HCT116 (cell line): Measurements from ENCODE around the gene EXD3. TPM values are rescaled to one million over a fixed set of nuclear protein-coding genes. Genes with fewer than 3 reads are reported as not detected.

Source experiments
- ATAC-seq: fragments of 200-7000 bp; cut with Tn5 transposase; 2 replicates; pipeline ENCODE4 v1.9.1; 2020; ENCODE audit warnings: mild to moderate bottlenecking, moderate library complexity
- BruUV-seq: library from RNA; stranded (reverse); fragments of 400-500 nt; replicated peaks from 2 replicates; lab custom pipeline; 2021; lab: Mats Ljungman, UMichigan
- CTCF ChIA-PET: fragments of 300-600 bp; sonication (Branson Sonifier 250); formaldehyde crosslinking; loops from one replicate; lab custom pipeline; 2021; ENCODE audit warnings: antibody characterized with exemption; lab: Charles Lee
- POLR2A ChIA-PET: fragments of 300-600, 350-600 bp; sonication (Branson Sonifier 250); formaldehyde crosslinking; loops from one replicate; lab custom pipeline; 2021; ENCODE audit warnings: antibody characterized with exemption; lab: Charles Lee
- RAD21 ChIA-PET, 2 experiments: fragments of 300-600 bp; sonication (Branson Sonifier 250); formaldehyde crosslinking; loops; one replicate each; lab custom pipeline; 2023; ENCODE audit warnings: low total read pairs in 2 of 2; ENCODE audit not compliant: uncharacterized antibody in 2 of 2, unreplicated experiment in 2 of 2, low non-redundant PET in 1 of 2; lab: Charles Lee
- DNase-seq: peaks from one replicate; pipeline ENCODE4 v3.0.0-alpha.2; 2010; ENCODE audit warnings: low read depth, low spot score
- H2AFZ ChIP-seq: fragments of 200-600 bp; shearing (Covaris generic), sonication (generic); 2 replicates; pipeline ENCODE4 v1.6.1; 2017; ENCODE audit warnings: low read depth, mixed run types, mixed read lengths, antibody characterized with exemption, low read length; ENCODE audit not compliant: poor library complexity, severe bottlenecking
- H3K27ac ChIP-seq: 2 replicates; pipeline ENCODE4 v1.5.1; 2012; ENCODE audit warnings: low read depth, low read length
- H3K27me3 ChIP-seq: fragments of 200-600 bp; sonication (generic); 2 replicates; pipeline ENCODE4 v1.6.1; 2016; ENCODE audit warnings: mixed run types, low read length, mixed read lengths; ENCODE audit not compliant: insufficient read depth
- H3K36me3 ChIP-seq, 2 experiments: fragments of 200-500 bp in 1 of 2; fragments of 200-600 bp in 1 of 2; sonication (Bioruptor generic) in 1 of 2; sonication (generic) in 1 of 2; 2 replicates each; pipeline versions ENCODE4 v1.5.1 to v1.6.1; 2014 to 2016; ENCODE audit warnings: low read length in 2 of 2, inconsistent platforms in 1 of 2, mixed read lengths in 1 of 2, mixed run types in 1 of 2; ENCODE audit not compliant: insufficient read depth in 2 of 2, control insufficient read depth in 1 of 2
- H3K4me1 ChIP-seq, 2 experiments: fragments of 200-600 bp in 1 of 2; sonication (generic) in 1 of 2; 2 replicates each; pipeline versions ENCODE4 v1.5.1 to v1.6.1; 2012 to 2017; ENCODE audit warnings: low read length in 2 of 2, inconsistent platforms in 1 of 2, mild to moderate bottlenecking in 1 of 2, mixed read lengths in 1 of 2, mixed run types in 1 of 2, moderate library complexity in 1 of 2; ENCODE audit not compliant: insufficient read depth in 2 of 2, control insufficient read depth in 1 of 2
- H3K4me2 ChIP-seq: fragments of 200-600 bp; sonication (generic); 2 replicates; pipeline ENCODE4 v1.6.1; 2017; ENCODE audit warnings: mixed run types, low read length, mixed read lengths
- H3K4me3 ChIP-seq, 2 experiments: fragments of 200-600 bp in 1 of 2; sonication (generic) in 1 of 2; replicated peaks in 1 of 2; 2 replicates each; pipeline ENCODE4 v1.5.1; 2011 to 2016; ENCODE audit warnings: low read length in 2 of 2, control low read depth in 1 of 2, low read depth in 1 of 2, mild to moderate bottlenecking in 1 of 2, mixed read lengths in 1 of 2, mixed run types in 1 of 2
- H3K79me2 ChIP-seq: fragments of 200-600 bp; sonication (generic); 2 replicates; pipeline ENCODE4 v1.6.1; 2017; ENCODE audit warnings: mild to moderate bottlenecking, mixed run types, low read length, moderate library complexity, mixed read lengths; ENCODE audit not compliant: insufficient read depth
- H3K9ac ChIP-seq: fragments of 200-600 bp; sonication (generic); 2 replicates; pipeline ENCODE4 v1.6.1; 2016; ENCODE audit warnings: low read length, mixed read lengths
- H3K9me2 ChIP-seq: fragments of 200-600 bp; sonication (generic), shearing (Covaris generic); 2 replicates; pipeline ENCODE4 v1.6.1; 2017; ENCODE audit warnings: mixed run types, mild to moderate bottlenecking, moderate library complexity; ENCODE audit not compliant: insufficient read depth
- H3K9me3 ChIP-seq, 2 experiments: fragments of 200-500 bp in 1 of 2; fragments of 200-600 bp in 1 of 2; sonication (Bioruptor generic) in 1 of 2; sonication (generic) in 1 of 2; 2 replicates each; pipeline ENCODE4 v1.6.1; 2014 to 2017; ENCODE audit warnings: low read length in 2 of 2, mixed read lengths in 2 of 2, inconsistent platforms in 1 of 2, low read depth in 1 of 2, mild to moderate bottlenecking in 1 of 2, mixed run types in 1 of 2, moderate library complexity in 1 of 2; ENCODE audit not compliant: control insufficient read depth in 1 of 2, insufficient read depth in 1 of 2
- H4K20me1 ChIP-seq: fragments of 200-600 bp; sonication (generic), shearing (Covaris generic); 2 replicates; pipeline ENCODE4 v1.6.1; 2017; ENCODE audit warnings: mixed run types, mild to moderate bottlenecking, moderate library complexity; ENCODE audit not compliant: insufficient read depth
- ATF3 ChIP-seq: IDR thresholded peaks from 2 replicates; pipeline ENCODE4 v1.6.1; 2012
- CBX3 ChIP-seq: IDR thresholded peaks from 2 replicates; pipeline ENCODE4 v1.6.1; 2012; ENCODE audit warnings: low read depth
- CEBPB ChIP-seq: IDR thresholded peaks from 2 replicates; pipeline ENCODE4 v1.6.1; 2012; ENCODE audit warnings: low read depth
- ELF1 ChIP-seq: IDR thresholded peaks from 2 replicates; pipeline ENCODE4 v1.6.1; 2012; ENCODE audit warnings: low read depth, borderline replicate concordance
- EZH2 ChIP-seq: fragments of 200-600 bp; sonication (generic); IDR thresholded peaks from 2 replicates; pipeline ENCODE4 v1.6.1; 2017; ENCODE audit warnings: antibody characterized with exemption, mixed run types
- EZH2phosphoT487 ChIP-seq: fragments of 200-600 bp; IDR thresholded peaks from 2 replicates; pipeline ENCODE4 v1.6.1; 2018; ENCODE audit warnings: antibody characterized with exemption, borderline replicate concordance
- FOSL1 ChIP-seq: IDR thresholded peaks from 2 replicates; pipeline ENCODE4 v1.6.1; 2012; ENCODE audit warnings: low read depth
- JUND ChIP-seq: IDR thresholded peaks from 2 replicates; pipeline ENCODE4 v1.6.1; 2012
- POLR2A ChIP-seq: IDR thresholded peaks from 2 replicates; pipeline ENCODE4 v1.7.0; 2011; ENCODE audit warnings: borderline replicate concordance; ENCODE audit not compliant: insufficient read depth, insufficient read length; ENCODE audit errors: extremely low read depth
- POLR2AphosphoS5 ChIP-seq: IDR thresholded peaks from 2 replicates; pipeline ENCODE4 v1.6.1; 2011; ENCODE audit warnings: mild to moderate bottlenecking, low read depth, low read length, moderate library complexity
- RAD21 ChIP-seq: IDR thresholded peaks from 2 replicates; pipeline ENCODE4 v1.6.1; 2012; ENCODE audit warnings: low read depth, mild to moderate bottlenecking
- SIN3A ChIP-seq: IDR thresholded peaks from 2 replicates; pipeline ENCODE4 v1.6.1; 2012; ENCODE audit warnings: low read depth
- SP1 ChIP-seq: IDR thresholded peaks from 2 replicates; pipeline ENCODE4 v1.6.1; 2012; ENCODE audit warnings: low read depth
- SRF ChIP-seq: IDR thresholded peaks from 2 replicates; pipeline ENCODE4 v1.6.1; 2012; ENCODE audit warnings: low read depth
- YY1 ChIP-seq: IDR thresholded peaks from 2 replicates; pipeline ENCODE4 v1.6.1; 2011; ENCODE audit warnings: low read length, low read depth, moderate library complexity, mild to moderate bottlenecking; ENCODE audit not compliant: insufficient replicate concordance; ENCODE audit errors: extremely low read depth
- ZBTB33 ChIP-seq: IDR thresholded peaks from 2 replicates; pipeline ENCODE4 v1.6.1; 2011; ENCODE audit warnings: mild to moderate bottlenecking, low read length, moderate library complexity; ENCODE audit not compliant: insufficient replicate concordance; ENCODE audit errors: extremely low read depth
- ZFX ChIP-seq: fragments of 450-650 bp; IDR thresholded peaks from 2 replicates; pipeline ENCODE4 v1.6.1; 2017
- ZNF274 ChIP-seq: fragments of 200-500 bp; sonication (Bioruptor generic); IDR thresholded peaks from 2 replicates; pipeline ENCODE4 v1.6.1; 2014; ENCODE audit warnings: mild to moderate bottlenecking, low read depth, low read length, inconsistent platforms
- intact Hi-C: fragments of 100-400 bp; cut with micrococcal nuclease; formaldehyde crosslinking; loops from 2 replicates; pipeline ENCODE4 v1.10.0; 2022
- total RNA-seq: library from RNA; stranded (reverse); gene quantifications from one replicate; pipeline ENCODE4 v1.2.1, GENCODE V29; 2021; ENCODE audit not compliant: unreplicated experiment
- TF ChIP-seq, protein P1 (sequence below): IDR thresholded peaks from 2 replicates; pipeline ENCODE4 v1.6.1; 2012

Gene EXD3
- total RNA-seq, 1 experiment from 2014 or later: 25.4 TPM

- Histone ChIP-seq H2AFZ (no peak overlapping the region), H3K36me3 (peaks cover 0 to 13% of the 10 kb centered on the region in 2 experiments; a peak in 3 of 4 replicates), H4K20me1 (no peaks in the 10 kb centered on the region), H3K9ac (no peak overlapping the region), H3K4me1 (peaks cover 20 to 33% of the 10 kb centered on the region in 2 experiments), H3K27me3 (no peaks in the 10 kb centered on the region), H3K79me2 (peaks cover 34% of the 10 kb centered on the region), H3K4me3 (no peak overlapping the region), H3K4me2 (no peak overlapping the region), H3K9me2 (no peaks in the 10 kb centered on the region), H3K9me3 (no peaks in the 10 kb centered on the region), H3K27ac (peak overlapping the region; percentile 96; the same call in 1 of the 2 replicates)
- TSS peak; percentile 25 for BruUV-seq
- intact Hi-C loops: loop anchor here (10.0 kb wide), 1 partner anchor 245 kb away; no protein-coding TSS in a partner anchor
- POLR2A ChIA-PET: no interaction called here
- no peak for TF ChIP-seq POLR2AphosphoS5
- no peak for TF ChIP-seq SRF
- TF ChIP-seq EZH2phosphoT487: no peak
- TF ChIP-seq ZNF274: no peak
- TF ChIP-seq POLR2A: no peak
- no peak for TF ChIP-seq SP1
- TF ChIP-seq CEBPB: no peak
- TF ChIP-seq CBX3: no peak
- no peak for TF ChIP-seq ATF3
- no peak for TF ChIP-seq EZH2
- no peak for TF ChIP-seq RAD21
- no peak for TF ChIP-seq SIN3A
- TF ChIP-seq, protein P1, sequence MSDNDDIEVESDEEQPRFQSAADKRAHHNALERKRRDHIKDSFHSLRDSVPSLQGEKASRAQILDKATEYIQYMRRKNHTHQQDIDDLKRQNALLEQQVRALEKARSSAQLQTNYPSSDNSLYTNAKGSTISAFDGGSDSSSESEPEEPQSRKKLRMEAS: no peak
- no peak for TF ChIP-seq JUND
- TF ChIP-seq ZBTB33: no peak
- TF ChIP-seq YY1: no peak
- no peak for TF ChIP-seq FOSL1
- TF ChIP-seq ZFX: no peak
- no peak for TF ChIP-seq ELF1
- CTCF ChIA-PET: no interaction called here
- DNase-seq (no peak), ATAC-seq (no peak)
- RAD21 ChIA-PET: no interaction called here
These were observed 143.1 kb downstream of the EXD3 start for GRCh38 chr9:137279741-137280473.
